PFSK-1 (cell line): ENCODE results near the gene FLT3.

ENCODE experiments used
- FOXP2 ChIP-seq: optimal IDR thresholded peaks from 2 replicates; pipeline ENCODE3; 2011; ENCODE audit warnings: borderline replicate concordance, control low read depth, inconsistent platforms; ENCODE audit not compliant: insufficient read depth; ENCODE audit errors: extremely low read length, extremely low read depth
- POLR2AphosphoS5 ChIP-seq: IDR thresholded peaks from 2 replicates; pipeline ENCODE4 v1.6.1; 2012; ENCODE audit warnings: low read depth, mild to moderate bottlenecking, control low read depth, low read length, moderate library complexity
- REST ChIP-seq, 2 experiments: IDR thresholded peaks; 2 replicates each; pipeline versions ENCODE4 v1.6.1 to v1.8.0; 2011 to 2012; ENCODE audit warnings: low read depth in 2 of 2, low read length in 2 of 2, control low read depth in 1 of 2, inconsistent platforms in 1 of 2, mild to moderate bottlenecking in 1 of 2, moderate library complexity in 1 of 2; ENCODE audit not compliant: insufficient read depth in 1 of 2
- SIN3A ChIP-seq: IDR thresholded peaks from 2 replicates; pipeline ENCODE4 v1.6.1; 2012; ENCODE audit warnings: mild to moderate bottlenecking, low read length, moderate library complexity, borderline replicate concordance; ENCODE audit not compliant: insufficient read depth
- TAF1 ChIP-seq: IDR thresholded peaks from 2 replicates; pipeline ENCODE4 v1.6.1; 2012; ENCODE audit warnings: low read length, control low read depth, borderline replicate concordance; ENCODE audit not compliant: insufficient read depth

Gene FLT3

GRCh38 chr13:28041031-28041461, 59.3 kb downstream of the FLT3 start:
- TF ChIP-seq TAF1 (no peak), SIN3A (no peak), REST (IDR thresholded peaks at IDR 0.05; ENCODE audit: insufficient read depth in 1 of 2, low read depth in 2 of 2, low read length in 2 of 2) (no peak), POLR2AphosphoS5 (no peak), FOXP2 (no peak)

- TF ChIP-seq REST (IDR thresholded peaks at IDR 0.05; ENCODE audit: insufficient read depth in 1 of 2, low read depth in 2 of 2, low read length in 2 of 2) (no peak), POLR2AphosphoS5 (no peak), FOXP2 (no peak), TAF1 (no peak), SIN3A (no peak)
Measured at GRCh38 chr13:28037399-28037798, 63.0 kb downstream of the FLT3 start.

- TF ChIP-seq POLR2AphosphoS5 = no peak
- no peak for TF ChIP-seq SIN3A
- TF ChIP-seq TAF1 = no peak
- TF ChIP-seq FOXP2 = no peak
- TF ChIP-seq REST (IDR thresholded peaks at IDR 0.05; ENCODE audit: insufficient read depth in 1 of 2, low read depth in 2 of 2, low read length in 2 of 2) = no peak
Measured at GRCh38 chr13:28035146-28035782, 65.1 kb downstream of the FLT3 start.

GRCh38 chr13:28033894-28034655, 66.3 kb downstream of the FLT3 start:
- TF ChIP-seq SIN3A (no peak), REST (IDR thresholded peaks at IDR 0.05; ENCODE audit: insufficient read depth in 1 of 2, low read depth in 2 of 2, low read length in 2 of 2) (no peak), TAF1 (no peak), POLR2AphosphoS5 (no peak), FOXP2 (no peak)
